ENCODE measurements around the gene ILKAP. TPM values are rescaled to one million over a fixed set of nuclear protein-coding genes. Genes with fewer than 3 reads are reported as not detected.

ILKAP gene
- total and polyA plus RNA-seq, 11 donors: 12.4 to 41.7 (median 24.0) TPM

DNA sequence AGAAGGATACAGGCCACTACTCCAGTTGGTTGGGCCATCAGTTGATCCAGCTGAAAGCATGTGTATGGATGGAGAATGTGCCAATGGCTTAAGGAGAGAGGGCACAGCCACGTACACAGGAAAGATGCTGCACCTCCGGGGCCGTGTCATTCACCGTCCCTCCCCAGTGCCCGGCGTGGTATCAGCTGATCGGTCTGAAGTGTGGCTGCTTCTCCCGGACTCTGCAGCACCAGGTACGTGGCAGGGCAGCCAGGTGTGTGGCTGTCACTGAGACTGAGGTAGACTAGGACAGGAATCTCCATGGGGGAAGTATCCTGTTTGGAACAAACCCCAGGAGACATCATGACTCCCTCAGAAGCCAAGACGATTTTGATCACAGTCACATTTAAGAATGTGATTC is 48.9 kb downstream of the ILKAP start:
- no peak overlapping the region for H3K4me3 ChIP-seq
- no peak overlapping the region for H3K27ac ChIP-seq
- peaks cover 0 to 4% (median 0%) of the 10 kb centered on the region in 9 donors for H3K36me3 ChIP-seq
- H3K27me3 ChIP-seq: peaks cover 0 to 17% (median 4%) of the 10 kb centered on the region in 9 donors
- 91 to 95% (median 92%) methylated on average over 10 of the region's 10 CpGs for WGBS, 4 donors
- intact Hi-C loops (cut with DNase I): loop anchor here in 1 of 10 donors (10.0 kb wide), 1 partner anchor 100 kb away; no protein-coding TSS in a partner anchor
- TF ChIP-seq, protein P1, sequence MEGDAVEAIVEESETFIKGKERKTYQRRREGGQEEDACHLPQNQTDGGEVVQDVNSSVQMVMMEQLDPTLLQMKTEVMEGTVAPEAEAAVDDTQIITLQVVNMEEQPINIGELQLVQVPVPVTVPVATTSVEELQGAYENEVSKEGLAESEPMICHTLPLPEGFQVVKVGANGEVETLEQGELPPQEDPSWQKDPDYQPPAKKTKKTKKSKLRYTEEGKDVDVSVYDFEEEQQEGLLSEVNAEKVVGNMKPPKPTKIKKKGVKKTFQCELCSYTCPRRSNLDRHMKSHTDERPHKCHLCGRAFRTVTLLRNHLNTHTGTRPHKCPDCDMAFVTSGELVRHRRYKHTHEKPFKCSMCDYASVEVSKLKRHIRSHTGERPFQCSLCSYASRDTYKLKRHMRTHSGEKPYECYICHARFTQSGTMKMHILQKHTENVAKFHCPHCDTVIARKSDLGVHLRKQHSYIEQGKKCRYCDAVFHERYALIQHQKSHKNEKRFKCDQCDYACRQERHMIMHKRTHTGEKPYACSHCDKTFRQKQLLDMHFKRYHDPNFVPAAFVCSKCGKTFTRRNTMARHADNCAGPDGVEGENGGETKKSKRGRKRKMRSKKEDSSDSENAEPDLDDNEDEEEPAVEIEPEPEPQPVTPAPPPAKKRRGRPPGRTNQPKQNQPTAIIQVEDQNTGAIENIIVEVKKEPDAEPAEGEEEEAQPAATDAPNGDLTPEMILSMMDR (IDR thresholded peaks at IDR 0.05): no peak
- TF ChIP-seq POLR2A (IDR thresholded peaks at IDR 0.05): no peak
- no peaks in the 10 kb centered on the region for H3K9me3 ChIP-seq
- H3K4me1 ChIP-seq: peaks cover 0 to 16% (median 4%) of the 10 kb centered on the region in 12 donors
- no peak for ATAC-seq
- peak in 2 of 5 donors; percentile 2 to 7 for DNase-seq

DNA sequence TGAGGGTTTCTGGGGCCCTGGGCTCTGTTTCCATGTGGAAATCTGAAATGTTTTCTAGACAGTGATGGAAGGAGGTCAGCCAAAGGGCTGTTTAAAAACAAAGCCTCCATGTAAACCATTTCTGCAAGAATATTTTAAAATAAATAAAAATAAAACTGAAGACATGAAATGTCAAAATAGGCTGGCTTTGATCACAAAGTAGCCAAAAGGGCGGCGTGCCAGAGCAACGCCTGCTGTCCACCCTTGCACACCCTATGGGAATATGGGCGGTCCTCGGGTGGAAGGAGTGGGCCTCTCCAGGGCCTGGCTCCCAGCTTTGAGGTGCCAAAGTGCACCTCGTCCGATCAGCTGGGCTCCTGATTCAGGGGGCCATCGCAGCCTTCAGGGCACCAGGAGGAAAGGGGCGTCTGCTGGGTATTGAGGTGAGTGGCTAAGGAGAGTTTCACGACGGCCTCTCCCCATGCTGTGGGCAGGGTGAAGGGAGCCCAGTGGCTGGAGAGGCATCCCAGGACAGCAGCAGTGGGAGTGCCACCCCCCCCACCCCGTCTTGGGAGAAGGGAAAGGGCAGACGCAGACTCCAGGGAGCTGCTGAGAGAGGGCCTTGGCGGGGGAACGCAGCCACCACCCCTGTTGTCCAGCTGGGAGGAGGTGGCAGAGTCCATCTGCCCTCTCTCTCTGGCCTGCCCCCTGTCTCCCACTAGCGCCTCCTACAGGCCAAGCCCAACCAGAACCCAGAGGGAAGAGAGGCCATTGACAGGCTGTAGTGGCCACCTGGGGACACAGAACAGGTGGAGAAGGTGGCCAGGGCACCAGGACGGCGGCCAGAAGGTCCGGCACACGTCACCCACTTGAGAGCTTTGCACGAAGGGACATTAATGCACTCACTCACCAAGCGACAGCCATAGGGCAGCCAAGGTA is 50.5 kb downstream of the ILKAP start:
- 76 to 83% (median 80%) methylated on average over 18 to 22 of the region's 22 CpGs for WGBS, 4 donors
- intact Hi-C loops (cut with DNase I): loop anchor here in 1 of 10 donors (10.0 kb wide), 1 partner anchor 102 kb away; no protein-coding TSS in a partner anchor
- Histone ChIP-seq H3K4me3 (no peak overlapping the region), H3K27me3 (peaks cover 0 to 4% (median 0%) of the 10 kb centered on the region in 9 donors), H3K27ac (no peak overlapping the region), H3K9me3 (no peaks in the 10 kb centered on the region), H3K4me1 (peaks cover 0 to 7% (median 0%) of the 10 kb centered on the region in 12 donors), H3K36me3 (peaks cover 0 to 9% (median 0%) of the 10 kb centered on the region in 9 donors)
- DNase-seq (peak in 1 of 5 donors; percentile 11), ATAC-seq (no peak)
- no peak for TF ChIP-seq POLR2A (IDR thresholded peaks at IDR 0.05)
- TF ChIP-seq, protein P1 (IDR thresholded peaks at IDR 0.05): peak in 5 of 12 donors; percentile 10 to 21 (median 14)

DNA sequence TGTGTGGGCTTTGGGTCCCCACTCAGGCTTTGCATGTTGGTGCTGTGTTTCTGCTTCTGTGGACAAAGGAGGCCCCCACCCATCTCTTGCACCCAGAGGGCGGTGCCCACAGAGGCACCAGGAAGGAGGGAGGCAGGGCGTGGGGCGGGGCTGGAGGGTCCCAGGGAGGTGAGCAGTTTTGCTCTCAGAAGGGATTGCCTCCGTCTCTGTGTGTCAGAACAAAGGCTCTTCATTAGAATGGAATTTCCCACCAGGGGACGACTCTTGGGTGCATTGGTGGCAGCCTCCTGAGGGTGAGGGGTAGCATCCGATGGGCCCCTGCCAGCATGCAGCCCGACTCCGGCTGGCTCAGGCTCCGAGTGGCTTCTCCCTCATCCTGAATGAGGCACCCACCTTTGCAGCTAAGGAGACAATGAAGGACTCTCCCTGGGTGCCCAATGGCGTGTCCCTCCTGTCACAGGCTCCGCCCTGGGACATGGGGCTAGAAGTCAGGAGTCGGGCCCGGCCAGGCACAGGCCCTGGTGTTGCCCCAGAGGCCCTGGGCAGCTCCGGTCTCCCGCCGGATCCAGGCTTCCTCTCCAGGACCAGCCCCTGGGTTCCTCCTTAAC is 51.8 kb downstream of the ILKAP start:
- Histone ChIP-seq H3K4me1 (peaks cover 0 to 7% (median 0%) of the 10 kb centered on the region in 12 donors), H3K9me3 (no peaks in the 10 kb centered on the region), H3K27me3 (no peaks in the 10 kb centered on the region), H3K4me3 (no peak overlapping the region), H3K27ac (no peak overlapping the region), H3K36me3 (peaks cover 0 to 9% (median 0%) of the 10 kb centered on the region in 9 donors)
- DNase-seq: no peak
- WGBS, 4 donors: 77 to 82% (median 80%) methylated on average over 10 to 16 of the region's 16 CpGs
- TF ChIP-seq, protein P1 (IDR thresholded peaks at IDR 0.05): no peak
- TF ChIP-seq POLR2A (IDR thresholded peaks at IDR 0.05): no peak
- intact Hi-C loops (cut with DNase I): loop anchor here in 1 of 10 donors (10.0 kb wide), 1 partner anchor 103 kb away; no protein-coding TSS in a partner anchor
- ATAC-seq: no peak

DNA sequence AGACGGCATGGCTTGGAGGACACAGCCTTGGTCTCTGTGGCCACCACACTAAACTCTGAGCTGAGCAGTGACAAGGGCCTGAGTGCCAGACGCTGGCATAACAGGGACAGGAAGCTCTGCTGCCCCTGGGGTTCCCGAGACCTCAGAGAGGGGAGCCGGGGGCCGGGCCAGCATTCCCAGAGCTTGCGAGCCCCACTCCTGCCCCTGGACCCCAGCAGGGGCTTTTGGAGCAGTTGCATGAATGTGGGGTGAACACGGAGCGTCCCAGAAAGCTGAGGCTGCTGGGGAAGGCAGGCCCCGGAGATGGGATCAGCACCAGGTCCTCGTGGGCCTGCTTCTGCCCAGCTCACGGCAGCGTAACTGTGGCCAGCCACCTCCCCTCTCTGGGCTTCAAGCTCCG is 52.3 kb downstream of the ILKAP start:
- Histone ChIP-seq H3K4me3 (no peak overlapping the region), H3K27me3 (no peaks in the 10 kb centered on the region), H3K9me3 (no peaks in the 10 kb centered on the region), H3K27ac (no peak overlapping the region), H3K36me3 (peaks cover 0 to 9% (median 0%) of the 10 kb centered on the region in 9 donors), H3K4me1 (peaks cover 0 to 7% (median 0%) of the 10 kb centered on the region in 12 donors)
- DNase-seq (no peak), ATAC-seq (no peak)
- intact Hi-C loops (cut with DNase I): loop anchor here in 1 of 10 donors (10.0 kb wide), 1 partner anchor 104 kb away; no protein-coding TSS in a partner anchor
- 82 to 88% (median 83%) methylated on average over 8 to 13 of the region's 13 CpGs for WGBS, 4 donors
- TF ChIP-seq, protein P1 (IDR thresholded peaks at IDR 0.05): no peak
- no peak for TF ChIP-seq POLR2A (IDR thresholded peaks at IDR 0.05)
